Activated naive CD8-positive, alpha-beta T cell (primary cell): ENCODE data around the gene ACOT8.
"Not testable (repeated sequence)": the region's sequence is repeated elsewhere in the genome, so short reads cannot be mapped to it uniquely, and the experiment has no call there.

Experiments
- H3K27ac Mint-ChIP-seq: one replicate; pipeline ENCODE4 v1.8.0; 2021; ENCODE audit warnings: mixed read lengths
- H3K27me3 Mint-ChIP-seq: one replicate; pipeline ENCODE4 v1.8.0; 2021; ENCODE audit warnings: mixed read lengths
- H3K36me3 Mint-ChIP-seq: one replicate; pipeline ENCODE4 v1.8.0; 2021; ENCODE audit warnings: mixed read lengths
- H3K4me1 Mint-ChIP-seq: one replicate; pipeline ENCODE4 v1.8.0; 2021; ENCODE audit warnings: low read depth, mixed read lengths
- H3K4me3 Mint-ChIP-seq: one replicate; pipeline ENCODE4 v1.8.0; 2021; ENCODE audit warnings: mild to moderate bottlenecking, mixed read lengths
- H3K9me3 Mint-ChIP-seq: one replicate; pipeline ENCODE4 v1.8.0; 2021; ENCODE audit warnings: low read depth, mixed read lengths

ACOT8 gene

GRCh38 chr20:45832619-45833018, 24.6 kb downstream of the ACOT8 start:
- Mint-ChIP-seq H3K27ac (no peak overlapping the region), H3K36me3 (no peaks in the 10 kb centered on the region), H3K4me1 (peaks cover 10% of the 10 kb centered on the region), H3K9me3 (no peaks in the 10 kb centered on the region), H3K4me3 (peak overlapping the region; percentile 91), H3K27me3 (no peaks in the 10 kb centered on the region)

GRCh38 chr20:45829673-45830106, 27.5 kb downstream of the ACOT8 start:
- H3K4me1 Mint-ChIP-seq, H3K27me3 Mint-ChIP-seq, H3K9me3 Mint-ChIP-seq, H3K36me3 Mint-ChIP-seq, H3K27ac Mint-ChIP-seq, H3K4me3 Mint-ChIP-seq: not testable (repeated sequence)

- Mint-ChIP-seq H3K27me3 (peaks cover 6% of the 10 kb centered on the region), H3K9me3 (no peaks in the 10 kb centered on the region), H3K36me3 (no peaks in the 10 kb centered on the region), H3K27ac (no peak overlapping the region), H3K4me3 (no peak overlapping the region), H3K4me1 (peaks cover 14% of the 10 kb centered on the region)
Measured at GRCh38 chr20:45828589-45828988, 28.6 kb downstream of the ACOT8 start.

GRCh38 chr20:45827712-45828111, 29.5 kb downstream of the ACOT8 start:
- Mint-ChIP-seq H3K9me3 (no peaks in the 10 kb centered on the region), H3K27me3 (peaks cover 6% of the 10 kb centered on the region), H3K36me3 (no peaks in the 10 kb centered on the region), H3K4me3 (no peak overlapping the region), H3K27ac (no peak overlapping the region), H3K4me1 (peaks cover 11% of the 10 kb centered on the region)

DNA sequence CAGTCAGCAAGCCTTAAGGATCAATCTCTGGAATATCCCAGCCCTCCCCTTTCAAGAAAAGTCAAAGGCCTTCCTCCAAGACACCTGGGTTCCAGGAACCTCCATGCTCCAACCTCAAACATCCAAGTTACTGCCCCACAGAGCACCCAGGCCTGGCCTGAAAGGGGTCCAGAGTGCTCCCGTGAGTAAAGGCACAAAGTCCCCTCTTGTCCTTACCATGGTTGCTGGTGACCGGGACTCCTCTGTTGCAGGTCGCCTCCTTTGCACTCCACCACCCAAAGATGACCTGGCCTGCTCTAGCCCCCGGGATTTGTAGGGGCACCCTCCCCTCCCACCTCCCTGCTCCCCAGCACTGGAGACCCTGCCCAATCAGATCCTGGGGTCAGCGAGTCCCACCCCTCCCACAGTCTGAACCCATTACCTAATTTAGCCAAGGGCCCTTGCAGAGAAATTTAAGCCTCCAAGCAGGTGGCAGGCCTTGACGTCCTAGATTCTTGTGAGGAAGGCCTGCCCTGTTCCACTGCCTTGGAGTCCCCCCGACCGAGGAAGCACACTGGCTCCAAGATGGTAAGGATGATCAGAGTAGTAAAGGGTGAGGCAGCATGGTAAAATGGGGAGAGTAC, 30.1 kb downstream of the ACOT8 start, which contains the start of gene TNNC2:
TNNC2 (minus strand) TSS at position 283 of the 623 bp plus-strand sequence; CDS start at position 219, 64 bp downstream.
- H3K27me3 Mint-ChIP-seq: peaks cover 9% of the 10 kb centered on the region
- no peaks in the 10 kb centered on the region for H3K9me3 Mint-ChIP-seq
- H3K27ac Mint-ChIP-seq: no peak within 1 kb of the TSS
- H3K36me3 Mint-ChIP-seq: no peaks in the 10 kb centered on the region
- peaks cover 13% of the 10 kb centered on the region for H3K4me1 Mint-ChIP-seq
- no peak within 1 kb of the TSS for H3K4me3 Mint-ChIP-seq

DNA sequence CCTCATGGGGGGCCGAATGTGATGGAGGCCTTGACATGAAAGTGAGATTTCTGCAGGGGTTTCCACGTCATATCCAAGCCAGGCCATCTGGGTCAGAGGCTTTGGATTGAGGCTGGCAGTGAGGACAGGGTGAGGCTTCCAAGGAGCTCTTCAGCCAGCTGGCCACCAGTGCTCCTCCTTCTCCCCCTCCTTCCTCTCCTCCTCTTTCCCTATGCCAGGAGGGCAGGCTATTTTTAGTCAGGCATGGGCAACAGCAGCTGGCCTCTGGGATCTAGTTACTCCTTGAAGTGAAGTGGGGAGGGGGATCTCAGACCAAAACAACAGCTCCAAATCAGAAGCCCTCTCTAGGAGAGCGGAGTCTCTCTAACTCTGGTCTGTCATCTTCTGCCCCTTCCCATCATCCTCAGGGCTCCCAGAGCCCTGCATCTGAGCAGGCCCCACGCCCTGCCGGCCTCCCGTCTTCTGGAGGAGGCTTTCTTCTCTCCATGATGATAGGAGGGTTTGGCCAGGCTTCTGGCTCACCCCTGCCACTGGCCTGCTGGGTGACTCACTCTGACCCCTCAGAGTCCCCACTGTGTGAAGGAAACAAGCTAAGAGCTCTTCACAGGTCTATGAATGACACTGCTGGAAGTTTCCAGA, 30.7 kb downstream of the ACOT8 start:
- Mint-ChIP-seq H3K27ac (no peak overlapping the region), H3K4me1 (peaks cover 14% of the 10 kb centered on the region), H3K36me3 (no peaks in the 10 kb centered on the region), H3K9me3 (no peaks in the 10 kb centered on the region), H3K4me3 (no peak overlapping the region), H3K27me3 (peaks cover 12% of the 10 kb centered on the region)

- Mint-ChIP-seq H3K36me3 (no peaks in the 10 kb centered on the region), H3K27ac (peak overlapping the region; percentile 46), H3K4me1 (peaks cover 14% of the 10 kb centered on the region), H3K9me3 (no peaks in the 10 kb centered on the region), H3K4me3 (peak overlapping the region; percentile 80), H3K27me3 (peaks cover 16% of the 10 kb centered on the region)
Measured at GRCh38 chr20:45823949-45824835, 33.0 kb downstream of the ACOT8 start.

DNA sequence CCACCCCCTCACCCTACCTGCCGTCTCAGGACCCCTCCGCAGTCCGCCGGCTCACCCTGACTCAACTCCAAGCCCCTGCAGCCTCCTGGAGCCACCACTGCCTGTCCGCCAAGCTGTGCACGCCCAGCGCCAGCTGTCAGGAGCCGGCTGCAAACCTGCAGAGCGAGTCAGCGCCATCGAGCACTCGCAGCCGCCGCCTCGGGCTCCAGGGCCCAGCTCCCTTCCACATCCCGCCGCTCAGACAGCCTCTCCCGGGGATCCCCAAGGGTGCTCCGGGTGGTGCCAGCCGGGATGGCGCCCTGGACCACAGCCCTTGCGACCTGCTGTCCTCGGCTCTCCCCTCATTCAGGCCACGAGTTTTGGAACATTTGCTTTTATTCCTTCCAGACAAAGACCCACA, 34.3 kb downstream of the ACOT8 start:
- Mint-ChIP-seq H3K4me1 (peaks cover 14% of the 10 kb centered on the region), H3K36me3 (no peaks in the 10 kb centered on the region), H3K9me3 (no peaks in the 10 kb centered on the region), H3K27ac (no peak overlapping the region), H3K4me3 (peak overlapping the region; percentile 3), H3K27me3 (peaks cover 16% of the 10 kb centered on the region)

DNA sequence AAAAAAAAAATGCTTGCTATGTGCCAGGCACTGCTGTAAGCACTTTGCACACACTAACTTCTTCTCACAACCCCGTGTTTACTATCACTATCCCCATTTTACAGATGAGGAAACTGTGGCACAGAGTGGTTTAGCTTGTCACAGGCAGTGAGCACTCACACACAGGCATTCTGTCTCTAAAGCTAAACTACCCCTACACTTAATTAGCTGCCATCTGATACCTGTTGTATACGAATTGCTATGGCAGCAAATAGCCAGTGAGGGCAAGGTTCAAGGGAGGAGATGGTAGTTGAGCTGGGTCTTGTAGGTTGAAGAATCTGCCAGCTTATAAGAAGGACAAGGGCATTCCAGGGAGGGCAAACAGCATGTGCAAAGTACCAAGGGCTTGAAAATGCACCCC, 35.2 kb downstream of the ACOT8 start:
- Mint-ChIP-seq H3K4me1 (peaks cover 14% of the 10 kb centered on the region), H3K27ac (no peak overlapping the region), H3K36me3 (no peaks in the 10 kb centered on the region), H3K9me3 (no peaks in the 10 kb centered on the region), H3K4me3 (peak overlapping the region; percentile 10), H3K27me3 (peaks cover 16% of the 10 kb centered on the region)

DNA sequence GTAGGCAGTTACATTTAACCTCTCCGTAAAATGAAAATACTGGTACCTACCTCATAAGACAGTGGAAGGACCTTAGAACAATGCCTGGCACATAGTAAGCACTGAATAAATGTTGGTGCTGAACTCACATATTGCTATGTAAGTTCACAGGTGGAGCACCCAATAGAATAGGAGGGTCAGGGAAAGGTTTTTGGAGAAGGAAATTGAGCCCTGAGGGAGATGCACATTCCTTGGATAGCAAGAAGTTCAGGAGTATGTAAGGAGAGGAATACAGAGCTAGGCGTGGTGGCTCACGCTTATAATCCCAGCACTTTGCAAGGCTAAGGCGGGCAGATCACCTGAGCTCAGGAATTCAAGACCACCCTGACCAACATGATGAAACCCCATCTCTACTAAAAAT, 37.7 kb downstream of the ACOT8 start:
- Mint-ChIP-seq H3K4me1 (peaks cover 12% of the 10 kb centered on the region), H3K27me3 (peaks cover 16% of the 10 kb centered on the region), H3K9me3 (no peaks in the 10 kb centered on the region), H3K4me3 (no peak overlapping the region), H3K36me3 (peaks cover 2% of the 10 kb centered on the region), H3K27ac (no peak overlapping the region)

- no peak overlapping the region for H3K27ac Mint-ChIP-seq
- no peaks in the 10 kb centered on the region for H3K9me3 Mint-ChIP-seq
- H3K36me3 Mint-ChIP-seq: peaks cover 2% of the 10 kb centered on the region
- H3K4me3 Mint-ChIP-seq: no peak overlapping the region
- peaks cover 3% of the 10 kb centered on the region for H3K4me1 Mint-ChIP-seq
- H3K27me3 Mint-ChIP-seq: peaks cover 10% of the 10 kb centered on the region
Measured at GRCh38 chr20:45818239-45818638, 39.0 kb downstream of the ACOT8 start.

GRCh38 chr20:45817376-45818194, 39.6 kb downstream of the ACOT8 start:
- Mint-ChIP-seq H3K4me1 (peaks cover 6% of the 10 kb centered on the region), H3K27me3 (peaks cover 10% of the 10 kb centered on the region), H3K4me3 (no peak overlapping the region), H3K27ac (no peak overlapping the region), H3K36me3 (peaks cover 2% of the 10 kb centered on the region), H3K9me3 (no peaks in the 10 kb centered on the region)

GRCh38 chr20:45816951-45817350, 40.2 kb downstream of the ACOT8 start:
- no peak overlapping the region for H3K27ac Mint-ChIP-seq
- no peak overlapping the region for H3K4me3 Mint-ChIP-seq
- peaks cover 2% of the 10 kb centered on the region for H3K36me3 Mint-ChIP-seq
- peaks cover 5% of the 10 kb centered on the region for H3K27me3 Mint-ChIP-seq
- peaks cover 6% of the 10 kb centered on the region for H3K4me1 Mint-ChIP-seq
- H3K9me3 Mint-ChIP-seq: no peaks in the 10 kb centered on the region

- Mint-ChIP-seq H3K27ac (no peak overlapping the region), H3K4me1 (peaks cover 11% of the 10 kb centered on the region), H3K9me3 (no peaks in the 10 kb centered on the region), H3K36me3 (peaks cover 10% of the 10 kb centered on the region), H3K27me3 (no peaks in the 10 kb centered on the region), H3K4me3 (no peak overlapping the region)
Measured at GRCh38 chr20:45814314-45814713, 42.9 kb downstream of the ACOT8 start.
